GM23338 (cell line): Measurements from ENCODE around the gene ZBED3. TPM values are rescaled to one million over a fixed set of nuclear protein-coding genes. Genes with fewer than 3 reads are reported as not detected.

ENCODE experiments used
- ATAC-seq: fragments of 200-7000 bp; cut with Tn5 transposase; 3 replicates; pipeline ENCODE4 v1.9.1; 2020
- DNase-seq: peaks from one replicate; pipeline ENCODE4 v3.0.0-alpha.2; 2015; ENCODE audit warnings: low spot score
- H2AFZ ChIP-seq: fragments of 200-600 bp; sonication (generic); 2 replicates; pipeline ENCODE4 v1.8.0; 2016; ENCODE audit warnings: antibody characterized with exemption, mild to moderate bottlenecking, moderate library complexity
- H3F3A ChIP-seq: fragments of 200-600 bp; sonication (generic); replicated peaks from 2 replicates; pipeline ENCODE4 v1.8.0; 2017; ENCODE audit warnings: antibody characterized with exemption, mixed run types, low read depth
- H3K27ac ChIP-seq: fragments of 200-600 bp; sonication (generic); 2 replicates; pipeline ENCODE4 v1.6.1; 2016; ENCODE audit warnings: low read depth
- H3K27me3 ChIP-seq: fragments of 200-600 bp; sonication (generic); 2 replicates; pipeline ENCODE4 v1.8.0; 2016; ENCODE audit warnings: mild to moderate bottlenecking, mixed run types, moderate library complexity; ENCODE audit not compliant: insufficient read depth
- H3K36me3 ChIP-seq: fragments of 200-600 bp; sonication (generic); 2 replicates; pipeline ENCODE4 v1.8.0; 2016; ENCODE audit warnings: mild to moderate bottlenecking; ENCODE audit not compliant: insufficient read depth
- H3K4me1 ChIP-seq: fragments of 200-600 bp; sonication (generic); 2 replicates; pipeline ENCODE4 v1.8.0; 2016; ENCODE audit warnings: mild to moderate bottlenecking, moderate library complexity; ENCODE audit not compliant: insufficient read depth
- H3K4me2 ChIP-seq: fragments of 200-600 bp; sonication (generic); 2 replicates; pipeline ENCODE4 v1.7.1; 2017; ENCODE audit warnings: mixed run types
- H3K4me3 ChIP-seq: fragments of 200-600 bp; sonication (generic); 2 replicates; pipeline ENCODE4 v1.6.1; 2016; ENCODE audit warnings: mixed run types
- H3K79me2 ChIP-seq: fragments of 200-600 bp; sonication (generic); replicated peaks from 2 replicates; pipeline ENCODE4 v1.8.0; 2017; ENCODE audit warnings: mild to moderate bottlenecking; ENCODE audit not compliant: insufficient read depth
- H3K9me2 ChIP-seq: fragments of 200-600 bp; sonication (generic); 2 replicates; pipeline ENCODE4 v1.8.0; 2017; ENCODE audit not compliant: insufficient read depth
- H4K20me1 ChIP-seq: fragments of 200-600 bp; sonication (generic); replicated peaks from 2 replicates; pipeline ENCODE4 v1.8.0; 2017; ENCODE audit warnings: mild to moderate bottlenecking; ENCODE audit not compliant: insufficient read depth
- H3K27ac Mint-ChIP-seq: 2 replicates; pipeline ENCODE4 v1.8.0; 2020; ENCODE audit warnings: inconsistent platforms, mild to moderate bottlenecking, moderate library complexity, mixed read lengths
- H3K27me3 Mint-ChIP-seq: 3 replicates; pipeline ENCODE4 v1.8.0; 2022; ENCODE audit warnings: low read depth, mild to moderate bottlenecking, moderate library complexity, mixed read lengths, inconsistent platforms; ENCODE audit not compliant: insufficient read depth, poor library complexity
- H3K36me3 Mint-ChIP-seq: 3 replicates; pipeline ENCODE4 v1.8.0; 2021; ENCODE audit warnings: low read depth, mild to moderate bottlenecking, inconsistent platforms, moderate library complexity, mixed read lengths
- H3K4me1 Mint-ChIP-seq: 3 replicates; pipeline ENCODE4 v1.8.0; 2020; ENCODE audit warnings: mild to moderate bottlenecking, inconsistent platforms, mixed read lengths
- H3K4me3 Mint-ChIP-seq: 3 replicates; pipeline ENCODE4 v1.8.0; 2021; ENCODE audit warnings: moderate library complexity, mild to moderate bottlenecking, inconsistent platforms, mixed read lengths
- H3K9me3 Mint-ChIP-seq: 3 replicates; pipeline ENCODE4 v1.8.0; 2020; ENCODE audit warnings: moderate library complexity, mild to moderate bottlenecking, inconsistent platforms, mixed read lengths
- CREB1 ChIP-seq: fragments of 250-450 bp; sonication (Bioruptor Pico); IDR thresholded peaks from 2 replicates; pipeline ENCODE4 v1.5.0; 2020; ENCODE audit warnings: low read depth, mild to moderate bottlenecking, moderate library complexity
- EZH2 ChIP-seq: fragments of 200-600 bp; sonication (generic); IDR thresholded peaks from one replicate; pipeline ENCODE4 v1.8.0; 2017; ENCODE audit warnings: antibody characterized with exemption, mild to moderate bottlenecking, low read depth; ENCODE audit not compliant: unreplicated experiment
- EZH2phosphoT487 ChIP-seq: fragments of 200-600 bp; sonication (generic); IDR thresholded peaks from one replicate; pipeline ENCODE4 v1.8.1; 2018; ENCODE audit warnings: antibody characterized with exemption; ENCODE audit not compliant: unreplicated experiment
- JUNB ChIP-seq: IDR thresholded peaks from one replicate; pipeline ENCODE4 v1.6.1; 2016; ENCODE audit warnings: antibody characterized with exemption; ENCODE audit not compliant: unreplicated experiment
- NANOG ChIP-seq: IDR thresholded peaks from 2 replicates; pipeline ENCODE4 v1.6.1; 2016; ENCODE audit warnings: antibody characterized with exemption, borderline replicate concordance
- POLR2AphosphoS5 ChIP-seq: IDR thresholded peaks from 2 replicates; pipeline ENCODE4 v1.6.1; 2016; ENCODE audit warnings: antibody characterized with exemption, low read depth
- STAT1 ChIP-seq: IDR thresholded peaks from one replicate; pipeline ENCODE4 v1.6.1; 2016; ENCODE audit warnings: antibody characterized with exemption; ENCODE audit not compliant: unreplicated experiment
- ZNF114 ChIP-seq: fragments of 250-450 bp; sonication (Bioruptor Pico); IDR thresholded peaks from 2 replicates; pipeline ENCODE4 v1.5.0; 2020; ENCODE audit warnings: mild to moderate bottlenecking, moderate library complexity
- ZNF331 ChIP-seq: fragments of 250-450 bp; sonication (Bioruptor Pico); IDR thresholded peaks from 2 replicates; pipeline ENCODE4 v1.5.0; 2020; ENCODE audit warnings: low read depth, mild to moderate bottlenecking, moderate library complexity
- polyA plus RNA-seq: library from polyadenylated mRNA; unstranded; fragments of >200 nt; fragmentation: Nextera tagmentation; extraction: Ambion mirVana; gene quantifications from 2 replicates; pipeline ENCODE4 v1.2.1, GENCODE V29; 2016
- total RNA-seq: library from RNA; depleted of rRNA; stranded (reverse); fragments of >200 nt; shearing (Covaris generic); gene quantifications from 2 replicates; pipeline ENCODE4 v1.2.3, GENCODE V29; 2014
- TF ChIP-seq, protein P1 (sequence below), 2 experiments: fragments of 200-600 bp in 1 of 2; sonication (generic) in 1 of 2; conservative IDR thresholded peaks; 2 replicates each; pipeline versions ENCODE4 v1.5.1 to v1.6.1; 2016 to 2017; ENCODE audit warnings: antibody characterized with exemption in 2 of 2, low read depth in 2 of 2, mild to moderate bottlenecking in 2 of 2, moderate library complexity in 1 of 2
- TF ChIP-seq, protein P2 (sequence below): fragments of 250-450 bp; sonication (Bioruptor Pico); IDR thresholded peaks from 2 replicates; pipeline ENCODE4 v1.5.0; 2020; ENCODE audit warnings: mild to moderate bottlenecking, moderate library complexity
- TF ChIP-seq, protein P3 (sequence below): IDR thresholded peaks from one replicate; pipeline ENCODE4 v1.6.1; 2018; ENCODE audit warnings: antibody characterized with exemption; ENCODE audit not compliant: unreplicated experiment
- TF ChIP-seq, protein P4 (sequence below): IDR thresholded peaks from 2 replicates; pipeline ENCODE4 v1.6.1; 2016; ENCODE audit warnings: antibody characterized with exemption

ZBED3 gene
- total and polyA plus RNA-seq, 2 experiments from 2014 or later, result 4.2 to 9.3 TPM

DNA sequence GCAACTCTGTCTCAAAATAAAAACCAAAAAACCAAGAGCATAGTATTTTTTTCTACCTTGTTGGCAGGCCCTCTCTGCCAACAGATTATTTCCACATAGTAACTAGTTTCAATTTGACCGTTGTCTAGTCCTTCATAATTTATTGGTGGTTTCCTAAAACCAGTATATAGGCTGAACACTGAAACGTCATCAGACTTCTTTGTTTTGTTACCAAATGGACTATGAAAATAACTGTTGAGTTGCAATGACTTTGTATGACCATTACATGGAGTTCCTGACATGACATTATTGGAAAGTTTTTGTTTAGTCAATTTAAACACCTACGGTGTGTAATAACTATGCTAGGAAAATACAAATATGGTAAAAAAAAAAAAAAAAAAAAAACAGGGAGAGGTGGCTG is 55.2 kb downstream of the ZBED3 start:
- Histone ChIP-seq H2AFZ (no peak overlapping the region), H3K4me3 (no peak overlapping the region), H3K4me2 (no peak overlapping the region), H3K4me1 (no peaks in the 10 kb centered on the region), H4K20me1 (no peaks in the 10 kb centered on the region), H3F3A (peaks cover 3% of the 10 kb centered on the region; the same call in 1 of the 2 replicates), H3K9me2 (no peaks in the 10 kb centered on the region), H3K27me3 (peaks cover 8% of the 10 kb centered on the region; the same call in 1 of the 2 replicates), H3K27ac (no peak overlapping the region), H3K79me2 (0 out of 2 replicates have a peak, but pooled peaks cover 5% of the 10 kb centered on the region), H3K36me3 (peaks cover 11% of the 10 kb centered on the region; the same call in 1 of the 2 replicates)
- TF ChIP-seq, protein P1, sequence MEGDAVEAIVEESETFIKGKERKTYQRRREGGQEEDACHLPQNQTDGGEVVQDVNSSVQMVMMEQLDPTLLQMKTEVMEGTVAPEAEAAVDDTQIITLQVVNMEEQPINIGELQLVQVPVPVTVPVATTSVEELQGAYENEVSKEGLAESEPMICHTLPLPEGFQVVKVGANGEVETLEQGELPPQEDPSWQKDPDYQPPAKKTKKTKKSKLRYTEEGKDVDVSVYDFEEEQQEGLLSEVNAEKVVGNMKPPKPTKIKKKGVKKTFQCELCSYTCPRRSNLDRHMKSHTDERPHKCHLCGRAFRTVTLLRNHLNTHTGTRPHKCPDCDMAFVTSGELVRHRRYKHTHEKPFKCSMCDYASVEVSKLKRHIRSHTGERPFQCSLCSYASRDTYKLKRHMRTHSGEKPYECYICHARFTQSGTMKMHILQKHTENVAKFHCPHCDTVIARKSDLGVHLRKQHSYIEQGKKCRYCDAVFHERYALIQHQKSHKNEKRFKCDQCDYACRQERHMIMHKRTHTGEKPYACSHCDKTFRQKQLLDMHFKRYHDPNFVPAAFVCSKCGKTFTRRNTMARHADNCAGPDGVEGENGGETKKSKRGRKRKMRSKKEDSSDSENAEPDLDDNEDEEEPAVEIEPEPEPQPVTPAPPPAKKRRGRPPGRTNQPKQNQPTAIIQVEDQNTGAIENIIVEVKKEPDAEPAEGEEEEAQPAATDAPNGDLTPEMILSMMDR (conservative IDR thresholded peaks at IDR 0.05; ENCODE audit: low read depth in 2 of 2), result no peak
- TF ChIP-seq POLR2AphosphoS5 (no peak), ZNF114 (CRISPR knock-in tag) (no peak), NANOG (no peak), JUNB (no peak), EZH2phosphoT487 (no peak), CREB1 (CRISPR knock-in tag) (no peak), STAT1 (no peak), EZH2 (no peak), ZNF331 (CRISPR knock-in tag) (no peak)
- TF ChIP-seq, protein P2, sequence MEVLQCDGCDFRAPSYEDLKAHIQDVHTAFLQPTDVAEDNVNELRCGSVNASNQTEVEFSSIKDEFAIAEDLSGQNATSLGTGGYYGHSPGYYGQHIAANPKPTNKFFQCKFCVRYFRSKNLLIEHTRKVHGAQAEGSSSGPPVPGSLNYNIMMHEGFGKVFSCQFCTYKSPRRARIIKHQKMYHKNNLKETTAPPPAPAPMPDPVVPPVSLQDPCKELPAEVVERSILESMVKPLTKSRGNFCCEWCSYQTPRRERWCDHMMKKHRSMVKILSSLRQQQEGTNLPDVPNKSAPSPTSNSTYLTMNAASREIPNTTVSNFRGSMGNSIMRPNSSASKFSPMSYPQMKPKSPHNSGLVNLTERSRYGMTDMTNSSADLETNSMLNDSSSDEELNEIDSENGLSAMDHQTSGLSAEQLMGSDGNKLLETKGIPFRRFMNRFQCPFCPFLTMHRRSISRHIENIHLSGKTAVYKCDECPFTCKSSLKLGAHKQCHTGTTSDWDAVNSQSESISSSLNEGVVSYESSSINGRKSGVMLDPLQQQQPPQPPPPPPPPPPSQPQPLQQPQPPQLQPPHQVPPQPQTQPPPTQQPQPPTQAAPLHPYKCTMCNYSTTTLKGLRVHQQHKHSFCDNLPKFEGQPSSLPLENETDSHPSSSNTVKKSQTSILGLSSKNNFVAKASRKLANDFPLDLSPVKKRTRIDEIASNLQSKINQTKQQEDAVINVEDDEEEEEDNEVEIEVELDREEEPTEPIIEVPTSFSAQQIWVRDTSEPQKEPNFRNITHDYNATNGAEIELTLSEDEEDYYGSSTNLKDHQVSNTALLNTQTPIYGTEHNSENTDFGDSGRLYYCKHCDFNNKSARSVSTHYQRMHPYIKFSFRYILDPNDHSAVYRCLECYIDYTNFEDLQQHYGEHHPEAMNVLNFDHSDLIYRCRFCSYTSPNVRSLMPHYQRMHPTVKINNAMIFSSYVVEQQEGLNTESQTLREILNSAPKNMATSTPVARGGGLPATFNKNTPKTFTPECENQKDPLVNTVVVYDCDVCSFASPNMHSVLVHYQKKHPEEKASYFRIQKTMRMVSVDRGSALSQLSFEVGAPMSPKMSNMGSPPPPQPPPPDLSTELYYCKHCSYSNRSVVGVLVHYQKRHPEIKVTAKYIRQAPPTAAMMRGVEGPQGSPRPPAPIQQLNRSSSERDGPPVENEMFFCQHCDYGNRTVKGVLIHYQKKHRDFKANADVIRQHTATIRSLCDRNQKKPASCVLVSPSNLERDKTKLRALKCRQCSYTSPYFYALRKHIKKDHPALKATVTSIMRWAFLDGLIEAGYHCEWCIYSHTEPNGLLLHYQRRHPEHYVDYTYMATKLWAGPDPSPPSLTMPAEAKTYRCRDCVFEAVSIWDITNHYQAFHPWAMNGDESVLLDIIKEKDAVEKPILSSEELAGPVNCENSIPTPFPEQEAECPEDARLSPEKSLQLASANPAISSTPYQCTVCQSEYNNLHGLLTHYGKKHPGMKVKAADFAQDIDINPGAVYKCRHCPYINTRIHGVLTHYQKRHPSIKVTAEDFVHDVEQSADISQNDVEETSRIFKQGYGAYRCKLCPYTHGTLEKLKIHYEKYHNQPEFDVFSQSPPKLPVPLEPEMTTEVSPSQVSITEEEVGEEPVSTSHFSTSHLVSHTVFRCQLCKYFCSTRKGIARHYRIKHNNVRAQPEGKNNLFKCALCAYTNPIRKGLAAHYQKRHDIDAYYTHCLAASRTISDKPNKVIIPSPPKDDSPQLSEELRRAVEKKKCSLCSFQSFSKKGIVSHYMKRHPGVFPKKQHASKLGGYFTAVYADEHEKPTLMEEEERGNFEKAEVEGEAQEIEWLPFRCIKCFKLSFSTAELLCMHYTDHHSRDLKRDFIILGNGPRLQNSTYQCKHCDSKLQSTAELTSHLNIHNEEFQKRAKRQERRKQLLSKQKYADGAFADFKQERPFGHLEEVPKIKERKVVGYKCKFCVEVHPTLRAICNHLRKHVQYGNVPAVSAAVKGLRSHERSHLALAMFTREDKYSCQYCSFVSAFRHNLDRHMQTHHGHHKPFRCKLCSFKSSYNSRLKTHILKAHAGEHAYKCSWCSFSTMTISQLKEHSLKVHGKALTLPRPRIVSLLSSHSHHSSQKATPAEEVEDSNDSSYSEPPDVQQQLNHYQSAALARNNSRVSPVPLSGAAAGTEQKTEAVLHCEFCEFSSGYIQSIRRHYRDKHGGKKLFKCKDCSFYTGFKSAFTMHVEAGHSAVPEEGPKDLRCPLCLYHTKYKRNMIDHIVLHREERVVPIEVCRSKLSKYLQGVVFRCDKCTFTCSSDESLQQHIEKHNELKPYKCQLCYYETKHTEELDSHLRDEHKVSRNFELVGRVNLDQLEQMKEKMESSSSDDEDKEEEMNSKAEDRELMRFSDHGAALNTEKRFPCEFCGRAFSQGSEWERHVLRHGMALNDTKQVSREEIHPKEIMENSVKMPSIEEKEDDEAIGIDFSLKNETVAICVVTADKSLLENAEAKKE (CRISPR knock-in tag), result no peak
- TF ChIP-seq, protein P3, sequence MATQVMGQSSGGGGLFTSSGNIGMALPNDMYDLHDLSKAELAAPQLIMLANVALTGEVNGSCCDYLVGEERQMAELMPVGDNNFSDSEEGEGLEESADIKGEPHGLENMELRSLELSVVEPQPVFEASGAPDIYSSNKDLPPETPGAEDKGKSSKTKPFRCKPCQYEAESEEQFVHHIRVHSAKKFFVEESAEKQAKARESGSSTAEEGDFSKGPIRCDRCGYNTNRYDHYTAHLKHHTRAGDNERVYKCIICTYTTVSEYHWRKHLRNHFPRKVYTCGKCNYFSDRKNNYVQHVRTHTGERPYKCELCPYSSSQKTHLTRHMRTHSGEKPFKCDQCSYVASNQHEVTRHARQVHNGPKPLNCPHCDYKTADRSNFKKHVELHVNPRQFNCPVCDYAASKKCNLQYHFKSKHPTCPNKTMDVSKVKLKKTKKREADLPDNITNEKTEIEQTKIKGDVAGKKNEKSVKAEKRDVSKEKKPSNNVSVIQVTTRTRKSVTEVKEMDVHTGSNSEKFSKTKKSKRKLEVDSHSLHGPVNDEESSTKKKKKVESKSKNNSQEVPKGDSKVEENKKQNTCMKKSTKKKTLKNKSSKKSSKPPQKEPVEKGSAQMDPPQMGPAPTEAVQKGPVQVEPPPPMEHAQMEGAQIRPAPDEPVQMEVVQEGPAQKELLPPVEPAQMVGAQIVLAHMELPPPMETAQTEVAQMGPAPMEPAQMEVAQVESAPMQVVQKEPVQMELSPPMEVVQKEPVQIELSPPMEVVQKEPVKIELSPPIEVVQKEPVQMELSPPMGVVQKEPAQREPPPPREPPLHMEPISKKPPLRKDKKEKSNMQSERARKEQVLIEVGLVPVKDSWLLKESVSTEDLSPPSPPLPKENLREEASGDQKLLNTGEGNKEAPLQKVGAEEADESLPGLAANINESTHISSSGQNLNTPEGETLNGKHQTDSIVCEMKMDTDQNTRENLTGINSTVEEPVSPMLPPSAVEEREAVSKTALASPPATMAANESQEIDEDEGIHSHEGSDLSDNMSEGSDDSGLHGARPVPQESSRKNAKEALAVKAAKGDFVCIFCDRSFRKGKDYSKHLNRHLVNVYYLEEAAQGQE, result no peak
- TF ChIP-seq, protein P4, sequence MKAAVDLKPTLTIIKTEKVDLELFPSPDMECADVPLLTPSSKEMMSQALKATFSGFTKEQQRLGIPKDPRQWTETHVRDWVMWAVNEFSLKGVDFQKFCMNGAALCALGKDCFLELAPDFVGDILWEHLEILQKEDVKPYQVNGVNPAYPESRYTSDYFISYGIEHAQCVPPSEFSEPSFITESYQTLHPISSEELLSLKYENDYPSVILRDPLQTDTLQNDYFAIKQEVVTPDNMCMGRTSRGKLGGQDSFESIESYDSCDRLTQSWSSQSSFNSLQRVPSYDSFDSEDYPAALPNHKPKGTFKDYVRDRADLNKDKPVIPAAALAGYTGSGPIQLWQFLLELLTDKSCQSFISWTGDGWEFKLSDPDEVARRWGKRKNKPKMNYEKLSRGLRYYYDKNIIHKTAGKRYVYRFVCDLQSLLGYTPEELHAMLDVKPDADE, result no peak
- Mint-ChIP-seq H3K36me3 (peaks cover 39% of the 10 kb centered on the region), H3K27me3 (peaks cover 10% of the 10 kb centered on the region), H3K4me1 (peaks cover 6% of the 10 kb centered on the region), H3K27ac (no peak overlapping the region), H3K4me3 (peak overlapping the region; percentile 87; the same call in 2 of the 3 replicates), H3K9me3 (peaks cover 27% of the 10 kb centered on the region)
- DNase-seq (no peak), ATAC-seq (no peak)
